SJCRH30 (cell line): ENCODE measurements around the gene PAFAH2. TPM values are rescaled to one million over a fixed set of nuclear protein-coding genes. Genes with fewer than 3 reads are reported as not detected.

Experiments
- DNase-seq, 2 experiments: peaks; one replicate each; pipeline ENCODE4 v3.0.0-alpha.2; 2015 to 2020
- H3K27ac ChIP-seq: fragments of 250-450 bp; sonication (Bioruptor Pico); 2 replicates; pipeline ENCODE4 v1.5.1; 2020; ENCODE audit warnings: mild to moderate bottlenecking, moderate library complexity
- H3K27me3 ChIP-seq: fragments of 250-450 bp; sonication (Bioruptor Pico); 2 replicates; pipeline ENCODE4 v1.5.1; 2020; ENCODE audit warnings: mild to moderate bottlenecking, moderate library complexity
- H3K36me3 ChIP-seq: fragments of 250-450 bp; sonication (Bioruptor Pico); 2 replicates; pipeline ENCODE4 v1.5.1; 2020; ENCODE audit warnings: mild to moderate bottlenecking, moderate library complexity
- H3K4me1 ChIP-seq: fragments of 250-450 bp; sonication (Bioruptor Pico); 2 replicates; pipeline ENCODE4 v1.5.1; 2020; ENCODE audit warnings: mild to moderate bottlenecking, moderate library complexity
- H3K4me3 ChIP-seq: fragments of 250-450 bp; sonication (Bioruptor Pico); 2 replicates; pipeline ENCODE4 v1.5.1; 2020; ENCODE audit warnings: mild to moderate bottlenecking, moderate library complexity
- H3K9me3 ChIP-seq: fragments of 250-450 bp; sonication (Bioruptor Pico); replicated peaks from 2 replicates; pipeline ENCODE4 v1.5.1; 2020; ENCODE audit warnings: mild to moderate bottlenecking, moderate library complexity
- total RNA-seq: library from RNA; depleted of rRNA; stranded (reverse); fragments of >200 nt; shearing (Covaris generic); gene quantifications from 2 replicates; pipeline ENCODE4 v1.2.3, GENCODE V29; 2014

The PAFAH2 gene
- total RNA-seq, 1 experiment from 2014 or later = 3.8 TPM

- peak overlapping the region; percentile 44 for H3K27ac ChIP-seq
- DNase-seq = peak; percentile 90 to 93
- no peaks in the 10 kb centered on the region for H3K27me3 ChIP-seq
- no peaks in the 10 kb centered on the region for H3K9me3 ChIP-seq
- no peaks in the 10 kb centered on the region for H3K36me3 ChIP-seq
- H3K4me1 ChIP-seq = peaks cover 15% of the 10 kb centered on the region
- H3K4me3 ChIP-seq = peak overlapping the region; percentile 43
Measured at GRCh38 chr1:25927521-25928265, 70.2 kb downstream of the PAFAH2 start.

- Histone ChIP-seq H3K4me3 (peak overlapping the region; percentile 43), H3K27me3 (no peaks in the 10 kb centered on the region), H3K4me1 (peaks cover 18% of the 10 kb centered on the region), H3K36me3 (no peaks in the 10 kb centered on the region), H3K27ac (peak overlapping the region; percentile 44), H3K9me3 (no peaks in the 10 kb centered on the region)
- DNase-seq = peak; percentile 63 to 75
Measured at GRCh38 chr1:25926731-25927496, 70.9 kb downstream of the PAFAH2 start.

- H3K4me1 ChIP-seq = peaks cover 21% of the 10 kb centered on the region
- no peak overlapping the region for H3K27ac ChIP-seq
- no peaks in the 10 kb centered on the region for H3K9me3 ChIP-seq
Measured at GRCh38 chr1:25924454-25924853, 73.4 kb downstream of the PAFAH2 start.

GRCh38 chr1:25922971-25923552 lies 74.8 kb downstream of the PAFAH2 start:
- Histone ChIP-seq H3K27me3 (no peaks in the 10 kb centered on the region), H3K27ac (no peak overlapping the region), H3K9me3 (no peaks in the 10 kb centered on the region), H3K36me3 (no peaks in the 10 kb centered on the region), H3K4me1 (peaks cover 28% of the 10 kb centered on the region), H3K4me3 (no peak overlapping the region)
- DNase-seq = no peak

More at GRCh38 chr1:25924454-25924853, 73.4 kb downstream of the PAFAH2 start:
- DNase-seq = no peak
- no peaks in the 10 kb centered on the region for H3K27me3 ChIP-seq
- no peak overlapping the region for H3K4me3 ChIP-seq
- H3K36me3 ChIP-seq = no peaks in the 10 kb centered on the region

- Histone ChIP-seq H3K27ac (no peak overlapping the region), H3K9me3 (no peaks in the 10 kb centered on the region), H3K4me3 (no peak overlapping the region), H3K36me3 (no peaks in the 10 kb centered on the region), H3K27me3 (no peaks in the 10 kb centered on the region), H3K4me1 (peaks cover 29% of the 10 kb centered on the region)
- DNase-seq = peak in 1 of 2 experiments; percentile 56
Measured at GRCh38 chr1:25922056-25922970, 75.5 kb downstream of the PAFAH2 start.

GRCh38 chr1:25918615-25919014 lies 79.2 kb downstream of the PAFAH2 start:
- peak in 1 of 2 experiments; percentile 56 for DNase-seq
- H3K4me1 ChIP-seq = peaks cover 20% of the 10 kb centered on the region
- H3K36me3 ChIP-seq = no peaks in the 10 kb centered on the region
- H3K9me3 ChIP-seq = no peaks in the 10 kb centered on the region
- H3K4me3 ChIP-seq = no peak overlapping the region
- peak overlapping the region; percentile 45 for H3K27ac ChIP-seq
- H3K27me3 ChIP-seq = no peaks in the 10 kb centered on the region

- no peaks in the 10 kb centered on the region for H3K27me3 ChIP-seq
- H3K9me3 ChIP-seq = no peaks in the 10 kb centered on the region
- peaks cover 20% of the 10 kb centered on the region for H3K4me1 ChIP-seq
- DNase-seq = peak; percentile 82 to 87
- no peak overlapping the region for H3K4me3 ChIP-seq
- H3K36me3 ChIP-seq = no peaks in the 10 kb centered on the region
- peak overlapping the region; percentile 45 for H3K27ac ChIP-seq
Measured at GRCh38 chr1:25917996-25918395, 79.9 kb downstream of the PAFAH2 start.

- Histone ChIP-seq H3K9me3 (no peaks in the 10 kb centered on the region), H3K27ac (no peak overlapping the region), H3K4me3 (no peak overlapping the region), H3K27me3 (no peaks in the 10 kb centered on the region), H3K4me1 (peaks cover 20% of the 10 kb centered on the region), H3K36me3 (no peaks in the 10 kb centered on the region)
- no peak for DNase-seq
Measured at GRCh38 chr1:25916460-25916859, 81.4 kb downstream of the PAFAH2 start.

GRCh38 chr1:25914074-25914995 lies 83.5 kb downstream of the PAFAH2 start:
- H3K36me3 ChIP-seq = no peaks in the 10 kb centered on the region
- no peaks in the 10 kb centered on the region for H3K27me3 ChIP-seq
- no peaks in the 10 kb centered on the region for H3K9me3 ChIP-seq
- no peak overlapping the region for H3K27ac ChIP-seq
- DNase-seq = no peak
- peaks cover 20% of the 10 kb centered on the region for H3K4me1 ChIP-seq
- H3K4me3 ChIP-seq = no peak overlapping the region

GRCh38 chr1:25913206-25913605 lies 84.7 kb downstream of the PAFAH2 start:
- no peaks in the 10 kb centered on the region for H3K27me3 ChIP-seq
- no peaks in the 10 kb centered on the region for H3K9me3 ChIP-seq
- no peak overlapping the region for H3K27ac ChIP-seq
- no peak for DNase-seq
- peaks cover 14% of the 10 kb centered on the region for H3K4me1 ChIP-seq
- no peak overlapping the region for H3K4me3 ChIP-seq
- H3K36me3 ChIP-seq = no peaks in the 10 kb centered on the region

GRCh38 chr1:25912076-25912831 lies 85.6 kb downstream of the PAFAH2 start:
- no peaks in the 10 kb centered on the region for H3K27me3 ChIP-seq
- DNase-seq = no peak
- H3K4me3 ChIP-seq = no peak overlapping the region
- H3K4me1 ChIP-seq = peaks cover 9% of the 10 kb centered on the region; the same call in 1 of the 2 replicates
- H3K9me3 ChIP-seq = no peaks in the 10 kb centered on the region
- H3K27ac ChIP-seq = no peak overlapping the region
- H3K36me3 ChIP-seq = no peaks in the 10 kb centered on the region

GRCh38 chr1:25911162-25911561 lies 86.7 kb downstream of the PAFAH2 start:
- H3K27ac ChIP-seq = no peak overlapping the region
- no peak for DNase-seq
- peaks cover 11% of the 10 kb centered on the region; the same call in 1 of the 2 replicates for H3K4me1 ChIP-seq
- H3K9me3 ChIP-seq = no peaks in the 10 kb centered on the region
- no peak overlapping the region for H3K4me3 ChIP-seq
- no peaks in the 10 kb centered on the region for H3K27me3 ChIP-seq
- no peaks in the 10 kb centered on the region for H3K36me3 ChIP-seq
